GM12891 (cell line): ENCODE measurements around the gene JAZF1.

Experiments
- POLR2A ChIP-seq: IDR thresholded peaks from 2 replicates; pipeline ENCODE4 v1.6.1; 2011; ENCODE audit warnings: low read depth, low read length, control low read depth
- POLR2AphosphoS5 ChIP-seq: IDR thresholded peaks from 2 replicates; pipeline ENCODE4 v1.6.1; 2011; ENCODE audit warnings: low read depth, low read length, control low read depth
- SPI1 ChIP-seq: IDR thresholded peaks from 2 replicates; pipeline ENCODE4 v1.6.1; 2011; ENCODE audit warnings: low read depth, low read length, control low read depth

DNA sequence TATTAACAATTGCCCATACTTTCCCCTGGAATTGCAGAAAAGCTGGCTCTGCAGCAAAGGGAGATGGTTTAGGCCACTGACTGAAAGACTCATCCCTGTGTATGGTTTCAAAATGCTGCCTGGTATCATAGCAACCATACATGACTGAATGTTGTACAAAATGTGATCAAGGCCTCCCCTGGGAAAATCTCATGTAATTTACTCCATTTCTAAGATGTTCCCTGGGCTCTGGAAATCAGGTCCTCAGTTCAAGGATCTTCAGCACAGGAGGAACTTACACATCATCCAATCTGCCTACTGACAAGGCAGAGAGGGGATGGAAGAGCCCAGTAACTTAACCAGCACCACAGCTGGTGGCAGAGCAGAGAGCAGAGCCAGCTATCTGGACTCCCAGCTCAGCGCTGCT is 111.8 kb downstream of the JAZF1 start:
- TF ChIP-seq SPI1 (no peak), POLR2AphosphoS5 (no peak), POLR2A (no peak)
